ENCODE data around the gene CD52. TPM values are rescaled to one million over a fixed set of nuclear protein-coding genes. Genes with fewer than 3 reads are reported as not detected.

The CD52 gene
- total and polyA plus RNA-seq, 2 of the 4 experiments (the other 2 are of a cell fraction), result 1.6 TPM; not detected in 1

GRCh38 chr1:26353976-26354820, 36.4 kb downstream of the CD52 start, which contains the start of gene CRYBG2:
TSS of gene CRYBG2 (minus strand) at chr1:26354130. CDS start at chr1:26346657, 7,473 bp downstream.
- Histone ChIP-seq H3K4ac (ENCODE audit: low read depth, low read length) (no peak within 1 kb of the TSS), H3K4me2 (ENCODE audit: low read depth, low read length) (no peak within 1 kb of the TSS), H3K9me3 (ENCODE audit: control insufficient read depth, insufficient read depth, low read length) (no peaks in the 10 kb centered on the region), H3K27me3 (ENCODE audit: control insufficient read depth, insufficient read depth, low read length) (peaks cover 49% of the 10 kb centered on the region), H2AK9ac (replicated peaks; ENCODE audit: low read depth, low read length, poor library complexity) (peak within 1 kb of the TSS; percentile 44), H3K4me1 (ENCODE audit: control insufficient read depth, insufficient read depth, low read length) (peaks cover 9% of the 10 kb centered on the region), H4K20me1 (ENCODE audit: insufficient read depth, low read length) (no peaks in the 10 kb centered on the region; the same call in 1 of the 2 replicates), H3K79me1 (ENCODE audit: low read depth in 1 of 2, low read length in 2 of 2) (no peaks in the 10 kb centered on the region), H3K36me3 (ENCODE audit: control insufficient read depth, insufficient read depth, low read length) (no peaks in the 10 kb centered on the region), H2BK120ac (ENCODE audit: low read depth, low read length) (no peak within 1 kb of the TSS), H2BK5ac (ENCODE audit: low read depth, low read length, poor library complexity, severe bottlenecking) (no peak within 1 kb of the TSS), H3K4me3 (ENCODE audit: insufficient read depth, low read depth, low read length) (no peak within 1 kb of the TSS), H3K56ac (ENCODE audit: extremely low read depth, insufficient read depth, low read length) (no peak within 1 kb of the TSS), H4K91ac (ENCODE audit: insufficient read depth, low read depth, low read length) (no peak within 1 kb of the TSS), H3K9me1 (ENCODE audit: insufficient read depth, low read length) (peaks cover 9% of the 10 kb centered on the region; the same call in 1 of the 2 replicates), H4K5ac (ENCODE audit: low read depth, low read length) (no peak within 1 kb of the TSS), H3K23ac (ENCODE audit: low read depth, low read length) (no peak within 1 kb of the TSS), H3K18ac (ENCODE audit: low read depth, low read length) (no peak within 1 kb of the TSS), H4K8ac (ENCODE audit: low read depth in 2 of 2, low read length in 2 of 2) (no peak within 1 kb of the TSS), H2AFZ (replicated peaks; ENCODE audit: low read length, poor library complexity) (no peak within 1 kb of the TSS), H3K27ac (ENCODE audit: insufficient read depth, low read length) (no peak within 1 kb of the TSS), H3K9ac (ENCODE audit: low read depth, low read length) (no peak within 1 kb of the TSS), H2AK5ac (ENCODE audit: low read depth, low read length) (no peak within 1 kb of the TSS; the same call in 1 of the 2 replicates), H3K14ac (replicated peaks; ENCODE audit: low read depth, low read length) (no peak within 1 kb of the TSS), H2BK15ac (ENCODE audit: low read depth, low read length) (no peak within 1 kb of the TSS), H2BK20ac (ENCODE audit: low read depth, low read length) (no peak within 1 kb of the TSS)
- BruUV-seq (replicated peaks), result no TSS peak
- dilution Hi-C loops (cut with HindIII; ENCODE audit: low sequenced_read_pairs, unreplicated experiment) (no loop called here), in situ Hi-C loops (cut with MboI; ENCODE audit: low sequenced_read_pairs) (no loop called here), intact Hi-C loops (cut with micrococcal nuclease) (no loop called here)
- ChIA-PET CTCF (no interaction called here), POLR2A (ENCODE audit: unreplicated experiment) (interaction anchor here (0.5 kb wide), 1 partner anchor 39 kb away, joined by 3 read pairs; no protein-coding TSS in a partner anchor)
- ATAC-seq (ENCODE audit: low read depth) (no peak), DNase-seq (no peak)
- TF ChIP-seq USF2 (IDR thresholded peaks at IDR 0.05; ENCODE audit: low read depth, low read length), result no peak
- WGBS, 2 experiments (ENCODE audit: extremely low coverage in 2 of 2, insufficient read length in 1 of 2), result 100% methylated on average over 2 of the region's 21 CpGs; no CpG with 5 or more reads in 1 of the 2 experiments
